GM12875 (cell line): Measurements from ENCODE around the gene C1QA.

Experiments
- H3K4me3 ChIP-seq: one replicate; pipeline ENCODE4 v1.5.1; 2011; ENCODE audit warnings: low read depth, low read length, control low read depth
- TF ChIP-seq, protein P1 (sequence below): IDR thresholded peaks from 2 replicates; pipeline ENCODE4 v1.5.1; 2011; ENCODE audit warnings: low read depth, mild to moderate bottlenecking, control low read depth, inconsistent platforms, low read length, moderate library complexity, borderline replicate concordance; ENCODE audit not compliant: insufficient read depth

Gene C1QA

DNA sequence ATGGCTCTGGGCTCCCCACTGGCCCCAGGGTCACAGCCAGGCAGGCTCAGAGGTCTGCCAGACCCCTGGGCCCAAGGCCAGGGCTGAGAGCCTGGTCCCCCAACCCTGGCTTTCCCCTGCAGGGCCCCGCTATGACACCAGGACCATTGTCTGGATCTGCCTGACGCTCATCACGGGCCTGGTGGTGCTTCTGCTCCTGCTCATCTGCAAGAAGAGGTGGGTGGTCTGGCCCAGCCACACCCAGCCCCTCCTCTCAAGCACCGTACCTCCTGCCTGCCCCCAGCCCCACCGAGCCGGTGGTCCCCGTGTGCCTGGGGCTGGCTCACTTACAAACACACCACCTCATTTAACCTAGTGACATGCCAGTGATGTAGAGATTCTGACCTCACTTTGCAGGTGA, 41.3 kb upstream of the C1QA start:
- TF ChIP-seq, protein P1, sequence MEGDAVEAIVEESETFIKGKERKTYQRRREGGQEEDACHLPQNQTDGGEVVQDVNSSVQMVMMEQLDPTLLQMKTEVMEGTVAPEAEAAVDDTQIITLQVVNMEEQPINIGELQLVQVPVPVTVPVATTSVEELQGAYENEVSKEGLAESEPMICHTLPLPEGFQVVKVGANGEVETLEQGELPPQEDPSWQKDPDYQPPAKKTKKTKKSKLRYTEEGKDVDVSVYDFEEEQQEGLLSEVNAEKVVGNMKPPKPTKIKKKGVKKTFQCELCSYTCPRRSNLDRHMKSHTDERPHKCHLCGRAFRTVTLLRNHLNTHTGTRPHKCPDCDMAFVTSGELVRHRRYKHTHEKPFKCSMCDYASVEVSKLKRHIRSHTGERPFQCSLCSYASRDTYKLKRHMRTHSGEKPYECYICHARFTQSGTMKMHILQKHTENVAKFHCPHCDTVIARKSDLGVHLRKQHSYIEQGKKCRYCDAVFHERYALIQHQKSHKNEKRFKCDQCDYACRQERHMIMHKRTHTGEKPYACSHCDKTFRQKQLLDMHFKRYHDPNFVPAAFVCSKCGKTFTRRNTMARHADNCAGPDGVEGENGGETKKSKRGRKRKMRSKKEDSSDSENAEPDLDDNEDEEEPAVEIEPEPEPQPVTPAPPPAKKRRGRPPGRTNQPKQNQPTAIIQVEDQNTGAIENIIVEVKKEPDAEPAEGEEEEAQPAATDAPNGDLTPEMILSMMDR: no peak
- no peak overlapping the region for H3K4me3 ChIP-seq

DNA sequence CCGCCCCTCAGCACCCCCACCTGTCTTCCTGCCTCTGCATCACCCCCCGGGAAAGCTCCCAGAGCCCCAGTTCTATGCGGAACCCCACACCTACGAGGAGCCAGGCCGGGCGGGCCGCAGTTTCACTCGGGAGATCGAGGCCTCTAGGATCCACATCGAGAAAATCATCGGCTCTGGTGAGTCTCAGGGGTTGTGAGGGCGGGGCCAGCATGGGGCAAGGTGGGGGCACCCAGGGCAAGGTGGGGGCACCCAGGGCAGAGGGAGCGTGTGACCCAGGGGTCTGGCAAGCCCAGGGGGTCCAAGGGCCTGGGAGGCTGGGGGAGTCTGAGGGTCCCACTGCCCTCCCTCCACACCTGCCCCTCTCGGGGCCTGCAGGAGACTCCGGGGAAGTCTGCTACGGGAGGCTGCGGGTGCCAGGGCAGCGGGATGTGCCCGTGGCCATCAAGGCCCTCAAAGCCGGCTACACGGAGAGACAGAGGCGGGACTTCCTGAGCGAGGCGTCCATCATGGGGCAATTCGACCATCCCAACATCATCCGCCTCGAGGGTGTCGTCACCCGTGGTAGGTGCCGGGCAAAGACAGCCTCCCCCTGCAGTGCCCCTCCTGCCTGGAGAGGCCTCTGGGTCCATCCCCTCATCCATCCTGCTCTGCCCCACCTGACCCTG, 39.0 kb upstream of the C1QA start:
- TF ChIP-seq, protein P1: no peak
- H3K4me3 ChIP-seq: no peak overlapping the region

DNA sequence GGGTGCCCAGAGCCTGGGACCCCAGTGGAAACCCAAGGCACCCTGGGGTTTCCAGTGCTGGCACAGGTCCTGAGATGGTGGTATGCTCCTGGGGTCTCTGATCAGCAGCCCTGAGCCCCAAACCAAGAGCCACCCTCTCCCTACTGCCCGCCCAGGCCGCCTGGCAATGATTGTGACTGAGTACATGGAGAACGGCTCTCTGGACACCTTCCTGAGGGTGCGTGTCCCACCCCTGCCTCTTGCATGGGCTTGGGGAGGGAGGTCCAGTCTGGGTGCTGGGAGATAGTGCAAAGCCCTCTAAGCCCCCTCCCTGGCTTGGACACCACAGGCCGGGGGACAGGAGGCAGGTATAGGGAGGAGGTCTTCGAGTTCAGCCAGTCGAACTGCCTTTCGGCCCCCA, 38.4 kb upstream of the C1QA start:
- no peak overlapping the region for H3K4me3 ChIP-seq
- TF ChIP-seq, protein P1: no peak

DNA sequence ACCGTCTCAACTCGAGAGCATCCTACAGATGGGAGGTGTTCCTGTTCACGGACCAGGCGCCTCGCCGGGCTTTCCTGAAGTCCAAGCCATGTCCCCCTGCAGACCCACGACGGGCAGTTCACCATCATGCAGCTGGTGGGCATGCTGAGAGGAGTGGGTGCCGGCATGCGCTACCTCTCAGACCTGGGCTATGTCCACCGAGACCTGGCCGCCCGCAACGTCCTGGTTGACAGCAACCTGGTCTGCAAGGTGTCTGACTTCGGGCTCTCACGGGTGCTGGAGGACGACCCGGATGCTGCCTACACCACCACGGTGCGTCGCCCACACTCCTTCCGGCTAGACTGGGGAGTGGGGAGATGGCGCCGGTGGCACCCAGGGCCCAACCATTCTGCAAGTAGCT, 37.7 kb upstream of the C1QA start:
- TF ChIP-seq, protein P1: no peak

DNA sequence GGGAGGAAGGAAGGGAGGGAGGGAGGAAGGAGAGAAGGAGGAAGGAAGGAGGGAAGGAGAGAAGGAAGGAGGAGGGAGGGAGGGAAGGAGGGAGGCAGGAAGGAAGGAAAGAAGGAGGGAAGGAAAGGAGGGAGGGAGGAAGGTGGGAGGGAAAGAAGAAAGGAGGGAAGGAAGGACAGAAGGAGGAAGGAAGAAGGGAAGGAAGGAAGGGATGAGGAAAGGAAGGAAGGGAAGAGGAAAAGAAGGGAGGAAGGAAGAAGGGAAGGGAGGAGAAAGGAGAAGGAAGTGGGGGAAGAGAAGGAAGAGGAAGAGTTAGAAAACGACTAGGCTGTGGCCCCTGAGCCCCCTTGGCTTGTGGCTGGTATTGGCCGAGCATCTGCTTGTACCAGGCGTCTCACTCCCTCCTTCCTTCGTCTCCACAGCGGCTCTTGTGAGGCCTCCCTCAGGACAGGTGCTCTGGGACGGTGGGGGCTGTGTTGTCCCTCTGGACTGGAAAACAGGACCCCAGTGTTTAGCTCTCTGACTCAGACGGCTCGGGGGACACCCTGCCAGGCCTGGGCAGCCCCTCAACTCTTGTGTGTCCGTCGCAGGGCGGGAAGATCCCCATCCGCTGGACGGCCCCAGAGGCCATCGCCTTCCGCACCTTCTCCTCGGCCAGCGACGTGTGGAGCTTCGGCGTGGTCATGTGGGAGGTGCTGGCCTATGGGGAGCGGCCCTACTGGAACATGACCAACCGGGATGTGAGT, 36.2 kb upstream of the C1QA start:
- TF ChIP-seq, protein P1: no peak
- H3K4me3 ChIP-seq: no peak overlapping the region

More for the DNA sequence above, 37.7 kb upstream of the C1QA start:
- no peak overlapping the region for H3K4me3 ChIP-seq

DNA sequence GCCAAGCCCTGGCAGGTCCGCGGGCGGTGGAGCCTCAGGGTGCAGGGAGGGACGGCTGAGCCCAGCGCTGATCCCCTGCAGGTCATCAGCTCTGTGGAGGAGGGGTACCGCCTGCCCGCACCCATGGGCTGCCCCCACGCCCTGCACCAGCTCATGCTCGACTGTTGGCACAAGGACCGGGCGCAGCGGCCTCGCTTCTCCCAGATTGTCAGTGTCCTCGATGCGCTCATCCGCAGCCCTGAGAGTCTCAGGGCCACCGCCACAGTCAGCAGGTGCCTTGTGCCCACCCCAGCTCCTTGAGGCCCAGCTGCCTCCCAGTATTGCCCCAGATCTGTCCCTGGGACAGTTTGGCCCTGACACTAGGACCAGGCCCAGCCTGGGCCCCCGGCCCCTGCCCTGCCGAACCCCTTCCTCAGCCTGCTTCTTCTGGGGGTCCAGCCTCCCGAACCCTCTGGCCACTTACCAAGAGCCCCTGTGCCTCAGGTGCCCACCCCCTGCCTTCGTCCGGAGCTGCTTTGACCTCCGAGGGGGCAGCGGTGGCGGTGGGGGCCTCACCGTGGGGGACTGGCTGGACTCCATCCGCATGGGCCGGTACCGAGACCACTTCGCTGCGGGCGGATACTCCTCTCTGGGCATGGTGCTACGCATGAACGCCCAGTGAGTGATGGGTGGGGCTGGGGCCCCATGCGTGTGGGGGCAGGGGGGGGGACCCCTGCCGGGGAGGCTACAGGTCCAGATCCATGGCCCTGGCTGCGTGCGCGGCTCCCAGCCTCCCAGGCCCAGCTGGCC, 35.4 kb upstream of the C1QA start:
- H3K4me3 ChIP-seq: no peak overlapping the region
- TF ChIP-seq, protein P1: no peak
